T-cell (primary cell): Measurements from ENCODE around the gene NINL. TPM values are rescaled to one million over a fixed set of nuclear protein-coding genes. Genes with fewer than 3 reads are reported as not detected.
A peak's percentile ranks its signal among the peaks of the same experiment; 100 is the strongest.

Experiments
- ATAC-seq, 4 experiments: fragments of 200-7000 bp in 3 of 4; fragments of 150-1000 bp in 1 of 4; cut with Tn5 transposase; replicated peaks in 1 of 4; 1 replicate in 3 of 4; 2 replicates in 1 of 4; pipeline ENCODE4 v1.10.0; 2021; ENCODE audit warnings: moderate library complexity in 3 of 4, mild to moderate bottlenecking in 2 of 4, moderate number of reproducible peaks in 1 of 4
- CTCF ChIA-PET, 2 donors: fragments of 300-600 bp; sonication (Branson Sonifier 250); formaldehyde crosslinking; loops; one replicate each; lab custom pipeline; 2022; ENCODE audit warnings: antibody characterized with exemption in 2 of 2; lab: Charles Lee
- POLR2A ChIA-PET, 2 donors: fragments of 300-600 bp; sonication (Branson Sonifier 250); formaldehyde crosslinking; loops; one replicate each; lab custom pipeline; 2022; ENCODE audit warnings: antibody characterized with exemption in 2 of 2; lab: Charles Lee
- DNase-seq, 35 experiments: peaks; one replicate each; pipeline versions ENCODE4 v3.0.0 to v3.0.0-alpha.2; 2013 to 2023
- H3K27ac ChIP-seq: one replicate; pipeline ENCODE4 v1.5.1; 2013; ENCODE audit warnings: low read length
- H3K27me3 ChIP-seq, 2 experiments: replicated peaks in 1 of 2; 1 replicate in 1 of 2; 2 replicates in 1 of 2; pipeline versions ENCODE4 v1.6.1 to v1.7.0; 2013; ENCODE audit warnings: low read length in 1 of 2, mixed read lengths in 1 of 2; ENCODE audit not compliant: control insufficient read depth in 2 of 2, insufficient read depth in 2 of 2; ENCODE audit errors: extremely low read depth in 1 of 2
- H3K36me3 ChIP-seq, 2 donors: 1 replicate in 1 of 2; 2 replicates in 1 of 2; pipeline versions ENCODE4 v1.6.1 to v1.7.0; 2013; ENCODE audit warnings: low read length in 1 of 2; ENCODE audit not compliant: control insufficient read depth in 2 of 2, insufficient read depth in 1 of 2; ENCODE audit errors: extremely low read depth in 1 of 2
- H3K4me1 ChIP-seq, 2 experiments: 1 replicate in 1 of 2; 2 replicates in 1 of 2; pipeline versions ENCODE4 v1.6.1 to v1.7.0; 2013; ENCODE audit warnings: low read length in 2 of 2, mixed read lengths in 1 of 2; ENCODE audit not compliant: insufficient read depth in 2 of 2, control insufficient read depth in 1 of 2; ENCODE audit errors: extremely low read depth in 1 of 2
- H3K4me3 ChIP-seq, 2 donors: 1 replicate in 1 of 2; 2 replicates in 1 of 2; pipeline versions ENCODE4 v1.5.1 to v1.7.0; 2013; ENCODE audit warnings: mild to moderate bottlenecking in 2 of 2, low read length in 1 of 2, moderate library complexity in 1 of 2; ENCODE audit not compliant: control insufficient read depth in 1 of 2; ENCODE audit errors: extremely low read depth in 1 of 2
- H3K9me3 ChIP-seq: 2 replicates; pipeline ENCODE4 v1.7.0; 2013
- H3K27ac Mint-ChIP-seq, 2 donors: one replicate each; pipeline ENCODE4 v1.8.0; 2020 to 2021; ENCODE audit warnings: mild to moderate bottlenecking in 2 of 2, mixed read lengths in 2 of 2
- H3K27me3 Mint-ChIP-seq, 2 donors: one replicate each; pipeline ENCODE4 v1.8.0; 2021 to 2022; ENCODE audit warnings: mixed read lengths in 2 of 2
- H3K36me3 Mint-ChIP-seq: one replicate; pipeline ENCODE4 v1.8.0; 2021; ENCODE audit warnings: mixed read lengths
- H3K4me1 Mint-ChIP-seq, 3 donors: one replicate each; pipeline ENCODE4 v1.8.0; 2020 to 2022; ENCODE audit warnings: mixed read lengths in 3 of 3, mild to moderate bottlenecking in 1 of 3
- H3K4me3 Mint-ChIP-seq, 3 donors: one replicate each; pipeline ENCODE4 v1.8.0; 2020 to 2022; ENCODE audit warnings: mild to moderate bottlenecking in 3 of 3, mixed read lengths in 3 of 3, moderate library complexity in 3 of 3
- H3K9me3 Mint-ChIP-seq, 3 donors: one replicate each; pipeline ENCODE4 v1.8.0; 2020 to 2022; ENCODE audit warnings: mixed read lengths in 3 of 3
- WGBS: methylation state at CpG from one replicate; pipeline ENCODE4 v1.1.5; 2013; ENCODE audit warnings: missing lambda C conversion rate; ENCODE audit not compliant: insufficient coverage; 5-methylcytosine and 5-hydroxymethylcytosine counted together
- total RNA-seq, 35 experiments: library from RNA in 6 of 35; stranded (reverse) in 6 of 35; fragments of 120-200 nt in 1 of 35; gene quantifications; one replicate each; pipeline versions ENCODE4 v1.2.1 to v1.2.4 and lab custom pipeline; 2013 to 2026

The NINL gene
- total RNA-seq, 5 donors from 2014 or later (not counting 1 experiment from before 2014, with no cell fraction given), result 1.3 to 4.8 (median 2.7) TPM

DNA sequence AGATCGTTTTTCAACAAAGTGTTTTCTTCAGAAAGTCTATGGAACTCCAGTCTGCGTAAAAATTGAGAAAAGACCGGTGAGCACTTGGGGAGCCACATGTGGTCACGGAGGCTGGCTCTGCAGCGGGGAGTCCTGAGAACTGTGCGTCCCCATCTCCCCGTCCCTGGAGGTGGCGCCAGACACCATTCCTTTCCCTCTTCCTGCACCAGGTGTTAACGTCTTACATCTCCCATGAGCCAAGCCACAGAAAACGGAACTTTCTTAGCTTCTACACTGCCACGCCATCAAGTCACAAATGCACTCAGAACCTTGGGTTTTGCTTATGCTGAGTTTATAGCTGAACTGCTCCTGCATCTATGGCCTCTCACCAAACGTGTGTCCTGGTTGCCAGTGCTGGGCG is 115.3 kb downstream of the NINL start:
- no peak overlapping the region for H3K4me3 ChIP-seq
- peak in 3 of 4 experiments; percentile 53 to 61 (median 55) for ATAC-seq
- peaks cover 0 to 5% of the 10 kb centered on the region in 2 experiments for H3K27me3 ChIP-seq
- peak in 28 of 35 experiments; percentile 11 to 64 (median 30) for DNase-seq
- H3K36me3 ChIP-seq, result no peaks in the 10 kb centered on the region
- CTCF ChIA-PET, result no interaction called here
- peaks cover 0 to 4% of the 10 kb centered on the region in 2 experiments for H3K4me1 ChIP-seq
- POLR2A ChIA-PET, result no interaction called here
- H3K27me3 Mint-ChIP-seq, result no peaks in the 10 kb centered on the region
- H3K4me1 Mint-ChIP-seq, result peaks cover 4 to 7% (median 6%) of the 10 kb centered on the region in 3 donors
- H3K27ac ChIP-seq, result no peak overlapping the region
- no peak overlapping the region for H3K27ac Mint-ChIP-seq
- H3K9me3 Mint-ChIP-seq, result no peaks in the 10 kb centered on the region
- no peaks in the 10 kb centered on the region for H3K9me3 ChIP-seq
- 37% methylated on average over 12 of the region's 13 CpGs for WGBS
- no peaks in the 10 kb centered on the region for H3K36me3 Mint-ChIP-seq
- no peak overlapping the region for H3K4me3 Mint-ChIP-seq

- Mint-ChIP-seq H3K9me3 (no peaks in the 10 kb centered on the region), H3K27ac (no peak overlapping the region), H3K27me3 (no peaks in the 10 kb centered on the region), H3K36me3 (no peaks in the 10 kb centered on the region), H3K4me1 (peaks cover 4 to 7% (median 6%) of the 10 kb centered on the region in 3 donors), H3K4me3 (no peak overlapping the region)
- peaks cover 0 to 4% of the 10 kb centered on the region in 2 experiments for H3K4me1 ChIP-seq
- H3K9me3 ChIP-seq, result no peaks in the 10 kb centered on the region
- H3K27me3 ChIP-seq, result peaks cover 0 to 5% of the 10 kb centered on the region in 2 experiments
- H3K36me3 ChIP-seq, result no peaks in the 10 kb centered on the region
- H3K27ac ChIP-seq, result no peak overlapping the region
- ATAC-seq (no peak), DNase-seq (no peak)
- ChIA-PET POLR2A (no interaction called here), CTCF (no interaction called here)
- WGBS, result 88% methylated on average over 2 of the region's 13 CpGs
- no peak overlapping the region for H3K4me3 ChIP-seq
Measured at GRCh38 chr20:25469558-25469957, 115.8 kb downstream of the NINL start.

DNA sequence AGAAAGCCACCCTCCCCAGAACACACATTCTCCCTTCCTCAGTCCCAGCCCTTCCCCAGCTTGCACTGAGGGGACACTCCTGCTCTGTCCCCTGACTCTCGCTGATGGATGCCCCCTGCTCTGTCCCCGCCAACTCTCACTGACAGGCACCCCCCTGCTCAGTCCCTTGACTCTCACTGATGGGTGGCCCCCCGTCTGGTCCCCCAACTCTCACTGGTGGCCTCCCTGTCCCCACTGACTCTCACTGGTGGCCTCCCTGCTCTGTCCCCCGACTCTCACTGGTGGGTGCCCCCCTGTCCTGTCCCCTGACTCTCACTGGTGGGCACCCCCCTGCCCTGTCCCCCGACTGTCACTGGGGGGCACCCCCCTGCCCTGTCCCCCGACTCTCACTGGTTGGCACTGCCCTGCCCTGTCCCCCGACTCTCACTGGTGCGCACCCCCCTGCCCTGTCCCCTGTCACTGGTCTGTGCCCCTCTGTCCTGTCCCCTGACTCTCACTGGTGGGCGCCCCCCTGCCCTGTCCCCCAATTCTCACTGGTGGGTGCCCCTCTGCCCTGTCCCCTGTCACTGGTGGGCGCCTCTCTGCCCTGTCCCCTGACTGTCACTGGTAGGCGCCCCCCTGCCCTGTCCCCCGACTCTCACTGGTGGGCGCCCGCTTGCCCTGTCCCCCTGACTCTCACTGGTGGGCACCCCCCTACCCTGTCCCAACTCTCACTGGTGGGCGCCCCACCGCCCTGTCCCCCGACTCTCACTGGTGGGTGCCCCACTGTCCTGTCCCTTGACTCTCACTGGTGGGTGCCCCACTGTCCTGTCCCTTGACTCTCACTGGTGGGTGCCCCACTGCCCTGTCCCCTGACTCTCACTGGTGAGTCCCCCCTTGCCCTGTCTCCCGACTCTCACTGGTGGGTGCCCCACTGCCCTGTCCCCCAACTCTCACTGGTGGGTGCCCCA is 116.9 kb downstream of the NINL start:
- Histone ChIP-seq H3K4me1 (peaks cover 0 to 4% of the 10 kb centered on the region in 2 experiments), H3K9me3 (no peaks in the 10 kb centered on the region), H3K27ac (no peak overlapping the region), H3K4me3 (no peak overlapping the region), H3K36me3 (no peaks in the 10 kb centered on the region), H3K27me3 (peaks cover 0 to 5% of the 10 kb centered on the region in 2 experiments)
- H3K9me3 Mint-ChIP-seq, result no peaks in the 10 kb centered on the region
- WGBS, result 97% methylated on average over 6 of the region's 18 CpGs
- CTCF ChIA-PET, result no interaction called here
- ATAC-seq, result no peak
- no peak overlapping the region for H3K27ac Mint-ChIP-seq
- no peaks in the 10 kb centered on the region for H3K36me3 Mint-ChIP-seq
- no peaks in the 10 kb centered on the region for H3K27me3 Mint-ChIP-seq
- peaks cover 4 to 7% (median 6%) of the 10 kb centered on the region in 3 donors for H3K4me1 Mint-ChIP-seq
- DNase-seq, result no peak
- POLR2A ChIA-PET, result no interaction called here
- H3K4me3 Mint-ChIP-seq, result no peak overlapping the region

DNA sequence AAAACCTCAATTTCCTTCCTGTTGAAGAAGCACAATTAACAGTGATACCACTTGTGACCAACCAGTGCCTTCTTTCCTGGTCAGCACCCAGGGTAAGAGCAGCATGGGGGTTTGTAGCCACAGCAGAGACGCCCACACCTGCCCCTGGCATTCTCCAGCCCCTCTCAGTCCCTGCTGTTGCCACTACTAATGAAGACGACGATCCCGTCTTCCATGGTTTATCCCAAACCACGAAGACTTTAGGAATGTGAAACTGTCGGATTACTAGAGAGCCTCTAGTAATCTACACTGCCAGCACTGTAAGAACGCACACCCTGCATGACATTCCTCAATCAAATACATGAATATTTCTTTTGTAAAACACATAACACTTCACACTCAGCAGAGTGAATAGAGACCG is 117.9 kb downstream of the NINL start:
- H3K27ac ChIP-seq, result no peak overlapping the region
- no peak overlapping the region for H3K27ac Mint-ChIP-seq

DNA sequence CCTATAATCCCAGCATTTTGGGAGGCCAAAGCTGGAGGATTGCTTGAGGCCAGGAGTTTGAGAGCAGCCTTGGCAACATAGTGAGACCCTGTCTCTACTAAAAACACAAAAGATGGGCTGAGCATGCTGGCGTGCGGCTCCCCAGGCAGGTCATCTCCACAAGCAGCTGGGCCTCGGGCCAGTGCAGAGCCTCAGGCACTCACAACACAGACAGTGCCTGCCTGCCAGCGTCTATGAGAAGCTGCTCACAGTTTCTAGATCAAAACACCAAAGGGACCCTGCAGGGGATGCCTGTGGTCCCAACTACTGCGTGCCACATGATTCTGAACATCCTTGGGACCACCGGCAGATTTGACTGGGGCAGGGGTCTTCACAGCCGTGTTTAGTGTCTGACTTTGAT is 118.5 kb downstream of the NINL start:
- ChIA-PET POLR2A (no interaction called here), CTCF (interaction anchor here in 1 of 2 donors (1.1 kb wide), 1 partner anchor 1244 kb away, joined by 4 read pairs; no protein-coding TSS in a partner anchor)
- ATAC-seq (no peak), DNase-seq (no peak)
- H3K9me3 ChIP-seq, result no peaks in the 10 kb centered on the region
- no peak overlapping the region for H3K4me3 ChIP-seq
- Mint-ChIP-seq H3K27me3 (no peaks in the 10 kb centered on the region), H3K36me3 (no peaks in the 10 kb centered on the region), H3K4me1 (peaks cover 4 to 7% (median 6%) of the 10 kb centered on the region in 3 donors), H3K9me3 (no peaks in the 10 kb centered on the region), H3K4me3 (no peak overlapping the region), H3K27ac (no peak overlapping the region)
- peaks cover 0 to 5% of the 10 kb centered on the region in 2 experiments for H3K27me3 ChIP-seq
- no peaks in the 10 kb centered on the region for H3K36me3 ChIP-seq
- no peak overlapping the region for H3K27ac ChIP-seq
- WGBS, result 94% methylated on average over 5 of the region's 7 CpGs
- H3K4me1 ChIP-seq, result peaks cover 0 to 4% of the 10 kb centered on the region in 2 experiments

More for the DNA sequence above, 117.9 kb downstream of the NINL start:
- ATAC-seq (no peak), DNase-seq (no peak)
- Histone ChIP-seq H3K9me3 (no peaks in the 10 kb centered on the region), H3K4me1 (peaks cover 0 to 4% of the 10 kb centered on the region in 2 experiments), H3K36me3 (no peaks in the 10 kb centered on the region), H3K4me3 (no peak overlapping the region), H3K27me3 (peaks cover 0 to 5% of the 10 kb centered on the region in 2 experiments)
- POLR2A ChIA-PET, result no interaction called here
- no peak overlapping the region for H3K4me3 Mint-ChIP-seq
- H3K36me3 Mint-ChIP-seq, result no peaks in the 10 kb centered on the region
- H3K9me3 Mint-ChIP-seq, result no peaks in the 10 kb centered on the region
- H3K4me1 Mint-ChIP-seq, result peaks cover 4 to 7% (median 6%) of the 10 kb centered on the region in 3 donors
- H3K27me3 Mint-ChIP-seq, result no peaks in the 10 kb centered on the region
- 91% methylated on average over 7 of the region's 8 CpGs for WGBS
- CTCF ChIA-PET, result interaction anchor here in 1 of 2 donors (1.1 kb wide), 1 partner anchor 1245 kb away, joined by 4 read pairs; no protein-coding TSS in a partner anchor

GRCh38 chr20:25465243-25466135 is 119.8 kb downstream of the NINL start:
- Mint-ChIP-seq H3K9me3 (no peaks in the 10 kb centered on the region), H3K27me3 (no peaks in the 10 kb centered on the region), H3K4me3 (no peak overlapping the region), H3K27ac (no peak overlapping the region), H3K4me1 (peaks cover 4 to 8% (median 7%) of the 10 kb centered on the region in 3 donors), H3K36me3 (no peaks in the 10 kb centered on the region)
- H3K27ac ChIP-seq, result no peak overlapping the region
- no peaks in the 10 kb centered on the region for H3K36me3 ChIP-seq
- H3K4me1 ChIP-seq, result peaks cover 0 to 4% of the 10 kb centered on the region in 2 experiments
- ATAC-seq, result no peak
- WGBS, result 92% methylated on average over 8 of the region's 15 CpGs
- H3K4me3 ChIP-seq, result no peak overlapping the region
- H3K27me3 ChIP-seq, result peaks cover 0 to 5% of the 10 kb centered on the region in 2 experiments
- ChIA-PET CTCF (no interaction called here), POLR2A (no interaction called here)
- H3K9me3 ChIP-seq, result no peaks in the 10 kb centered on the region
- no peak for DNase-seq
